ENCODE measurements around the gene REEP5.

Gene REEP5

DNA sequence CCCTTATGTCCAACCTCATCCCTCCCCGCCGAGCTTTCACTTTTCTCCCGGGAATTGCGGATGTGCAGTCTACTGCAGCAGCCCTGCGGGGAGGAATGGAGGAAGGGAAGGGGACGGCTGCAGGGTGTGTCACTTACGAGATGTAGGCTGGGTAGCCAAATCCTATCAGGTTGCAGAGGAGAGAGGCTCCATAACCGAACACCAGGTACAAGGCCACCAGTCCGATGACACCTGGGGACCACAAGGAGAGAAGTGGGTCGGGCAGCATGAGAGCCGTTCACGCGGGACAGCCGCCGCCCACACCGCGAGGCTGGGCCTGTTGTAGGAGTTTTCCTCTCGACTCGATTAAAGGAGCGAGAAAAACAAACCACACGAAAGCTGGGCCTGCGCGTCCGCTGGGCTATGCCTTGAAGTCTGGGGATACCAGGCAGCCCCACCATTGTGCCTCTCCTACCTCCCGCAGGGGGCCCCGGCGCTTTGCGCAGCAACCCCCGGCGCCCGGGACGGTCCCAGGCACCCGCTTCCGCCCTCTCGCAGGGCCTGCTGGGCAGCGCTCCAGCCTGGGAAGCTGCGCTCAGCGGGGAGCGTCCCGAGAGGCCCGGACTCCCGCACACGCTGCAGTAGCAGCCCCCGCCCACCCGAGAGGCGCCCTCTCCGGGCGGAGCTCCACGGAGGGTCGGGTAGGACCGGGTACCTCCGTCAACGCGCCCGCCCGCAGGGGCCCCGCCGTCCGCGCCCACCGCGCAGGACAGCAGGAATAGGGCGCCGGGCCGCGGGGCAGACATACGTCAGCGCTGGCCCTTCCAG, 798 bp downstream of the REEP5 start:
- Histone ChIP-seq H3K9me3 (ENCODE audit: control extremely low read depth in 1 of 5, control insufficient read depth in 4 of 5, insufficient read depth in 2 of 5, low read depth in 1 of 5, low read length in 4 of 5) (no peaks in the 10 kb centered on the region), H3K27ac (ENCODE audit: insufficient read depth in 1 of 2, low read depth in 1 of 2, low read length in 2 of 2, poor library complexity in 1 of 2, severe bottlenecking in 2 of 2) (peak overlapping the region in 1 of 2 experiments; percentile 49), H3K27me3 (replicated peaks in 2 of 5; ENCODE audit: control insufficient read depth in 4 of 5, insufficient read depth in 5 of 5, low read length in 4 of 5) (peaks cover 0 to 65% (median 8%) of the 10 kb centered on the region in 5 experiments), H3K4me1 (ENCODE audit: control extremely low read depth in 1 of 4, control insufficient read depth in 4 of 4, insufficient read depth in 4 of 4, low read length in 3 of 4) (peaks cover 20 to 35% (median 29%) of the 10 kb centered on the region in 4 experiments), H3K4me3 (ENCODE audit: control insufficient read depth in 1 of 7, extremely low read depth in 1 of 7, insufficient read depth in 4 of 7, low read depth in 2 of 7, low read length in 6 of 7) (peak overlapping the region; percentile 75 to 95 (median 89)), H3K36me3 (ENCODE audit: control insufficient read depth in 4 of 4, insufficient read depth in 4 of 4, low read length in 3 of 4) (peaks cover 0 to 22% (median under 1%) of the 10 kb centered on the region in 4 experiments)
- WGBS (ENCODE audit: insufficient coverage) = 0% methylated on average over 42 of the region's 68 CpGs
- ChIA-PET POLR2A (no interaction called here), CTCF (interaction anchor here (0.6 to 2.0 kb wide), 11 partner anchors 10 to 229 kb away, joined by 3 to 5 read pairs (median 3); partner anchors contain the start of gene SRP19)
- peak; percentile 55 to 65 (median 57) for DNase-seq

DNA sequence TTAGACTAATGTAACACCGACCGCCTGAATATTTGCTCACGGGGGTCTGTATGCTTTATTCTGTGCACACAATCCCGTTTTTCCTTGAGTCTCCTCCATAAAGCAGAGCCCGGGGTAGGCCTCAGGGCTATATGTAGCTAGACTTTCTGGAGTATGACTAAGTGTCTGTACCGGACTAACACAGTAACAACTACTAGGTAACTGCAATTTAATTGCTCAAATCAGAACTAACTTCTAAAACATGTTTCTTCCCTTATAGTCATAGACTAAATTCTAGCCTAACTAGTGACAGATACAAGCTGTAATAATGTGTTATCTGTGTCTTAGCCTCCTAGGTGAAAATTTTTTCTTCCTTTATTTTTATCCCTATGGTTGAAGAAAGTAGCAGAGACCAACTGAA, 2.1 kb downstream of the REEP5 start:
- WGBS (ENCODE audit: insufficient coverage) = 100% methylated on average over 2 of the region's 6 CpGs

DNA sequence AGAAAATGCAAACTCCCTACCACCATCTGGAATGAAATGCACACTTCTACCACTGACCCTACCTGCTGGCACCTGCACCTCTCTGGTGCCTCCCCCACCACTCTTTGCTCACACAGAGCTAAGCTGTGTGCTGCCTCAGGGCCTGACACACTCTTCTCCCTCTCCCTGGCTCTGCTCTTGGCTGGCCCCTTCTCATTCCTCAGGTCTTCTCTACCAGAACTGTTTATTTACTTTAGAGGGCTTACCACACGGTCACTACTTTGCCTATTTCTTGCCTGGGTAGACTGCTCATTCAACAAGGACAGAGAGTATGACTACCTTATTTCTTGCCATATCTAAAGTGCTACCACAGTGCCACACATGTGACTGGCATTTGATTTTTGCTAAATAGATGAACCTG, 3.3 kb downstream of the REEP5 start:
- DNase-seq = no peak
- no peak overlapping the region for H3K27ac ChIP-seq (ENCODE audit: insufficient read depth in 1 of 2, low read depth in 1 of 2, low read length in 2 of 2, poor library complexity in 1 of 2, severe bottlenecking in 2 of 2)
- POLR2A ChIA-PET = no interaction called here
- 100% methylated on average over 1 of the region's 1 CpG for WGBS (ENCODE audit: insufficient coverage)
- no peaks in the 10 kb centered on the region for H3K9me3 ChIP-seq (ENCODE audit: control extremely low read depth in 1 of 5, control insufficient read depth in 4 of 5, insufficient read depth in 2 of 5, low read depth in 1 of 5, low read length in 4 of 5)
- H3K4me3 ChIP-seq (ENCODE audit: control insufficient read depth in 1 of 7, extremely low read depth in 1 of 7, insufficient read depth in 4 of 7, low read depth in 2 of 7, low read length in 6 of 7) = no peak overlapping the region
- CTCF ChIA-PET = no interaction called here
- peaks cover 0 to 28% (median under 1%) of the 10 kb centered on the region in 4 experiments for H3K36me3 ChIP-seq (ENCODE audit: control insufficient read depth in 4 of 4, insufficient read depth in 4 of 4, low read length in 3 of 4)
- H3K4me1 ChIP-seq (ENCODE audit: control extremely low read depth in 1 of 4, control insufficient read depth in 4 of 4, insufficient read depth in 4 of 4, low read length in 3 of 4) = peaks cover 18 to 29% (median 24%) of the 10 kb centered on the region in 4 experiments
- peaks cover 0 to 40% (median 0%) of the 10 kb centered on the region in 5 experiments for H3K27me3 ChIP-seq (replicated peaks in 2 of 5; ENCODE audit: control insufficient read depth in 4 of 5, insufficient read depth in 5 of 5, low read length in 4 of 5)

More for the DNA sequence above, 2.1 kb downstream of the REEP5 start:
- Histone ChIP-seq H3K4me3 (ENCODE audit: control insufficient read depth in 1 of 7, extremely low read depth in 1 of 7, insufficient read depth in 4 of 7, low read depth in 2 of 7, low read length in 6 of 7) (no peak overlapping the region), H3K9me3 (ENCODE audit: control extremely low read depth in 1 of 5, control insufficient read depth in 4 of 5, insufficient read depth in 2 of 5, low read depth in 1 of 5, low read length in 4 of 5) (no peaks in the 10 kb centered on the region), H3K27me3 (replicated peaks in 2 of 5; ENCODE audit: control insufficient read depth in 4 of 5, insufficient read depth in 5 of 5, low read length in 4 of 5) (peaks cover 0 to 53% (median 4%) of the 10 kb centered on the region in 5 experiments), H3K36me3 (ENCODE audit: control insufficient read depth in 4 of 4, insufficient read depth in 4 of 4, low read length in 3 of 4) (peaks cover 0 to 26% (median under 1%) of the 10 kb centered on the region in 4 experiments), H3K4me1 (ENCODE audit: control extremely low read depth in 1 of 4, control insufficient read depth in 4 of 4, insufficient read depth in 4 of 4, low read length in 3 of 4) (peaks cover 20 to 35% (median 29%) of the 10 kb centered on the region in 4 experiments), H3K27ac (ENCODE audit: insufficient read depth in 1 of 2, low read depth in 1 of 2, low read length in 2 of 2, poor library complexity in 1 of 2, severe bottlenecking in 2 of 2) (no peak overlapping the region)
- ChIA-PET POLR2A (no interaction called here), CTCF (interaction anchor here (1.3 to 1.5 kb wide), 2 partner anchors 9 to 23 kb away, joined by 3 to 4 read pairs; no protein-coding TSS in a partner anchor)
- no peak for DNase-seq

DNA sequence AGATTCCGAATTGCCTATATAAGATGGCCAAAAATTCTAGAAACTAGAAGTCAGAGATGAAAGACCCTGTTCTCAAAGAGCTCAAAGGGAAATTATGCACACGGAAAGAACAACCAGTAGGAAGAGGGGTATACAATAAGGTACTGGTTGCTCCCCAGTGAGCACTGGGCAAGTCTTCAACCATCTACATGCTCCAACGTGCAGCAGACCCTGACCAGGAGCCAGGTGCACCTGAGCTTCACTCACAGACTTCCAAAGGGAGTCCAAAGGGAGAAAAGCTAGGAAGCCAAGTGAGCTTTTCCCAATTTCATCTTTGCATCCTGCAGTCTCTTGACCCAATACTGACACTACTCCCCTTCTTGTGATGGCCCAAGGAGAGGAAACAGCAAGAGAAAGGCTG, 3.9 kb downstream of the REEP5 start:
- Histone ChIP-seq H3K27me3 (replicated peaks in 2 of 5; ENCODE audit: control insufficient read depth in 4 of 5, insufficient read depth in 5 of 5, low read length in 4 of 5) (peaks cover 0 to 35% (median 0%) of the 10 kb centered on the region in 5 experiments), H3K4me1 (ENCODE audit: control extremely low read depth in 1 of 4, control insufficient read depth in 4 of 4, insufficient read depth in 4 of 4, low read length in 3 of 4) (peaks cover 13 to 24% (median 18%) of the 10 kb centered on the region in 4 experiments), H3K27ac (ENCODE audit: insufficient read depth in 1 of 2, low read depth in 1 of 2, low read length in 2 of 2, poor library complexity in 1 of 2, severe bottlenecking in 2 of 2) (no peak overlapping the region), H3K36me3 (ENCODE audit: control insufficient read depth in 4 of 4, insufficient read depth in 4 of 4, low read length in 3 of 4) (peaks cover 0 to 28% (median under 1%) of the 10 kb centered on the region in 4 experiments), H3K4me3 (ENCODE audit: control insufficient read depth in 1 of 7, extremely low read depth in 1 of 7, insufficient read depth in 4 of 7, low read depth in 2 of 7, low read length in 6 of 7) (no peak overlapping the region), H3K9me3 (ENCODE audit: control extremely low read depth in 1 of 5, control insufficient read depth in 4 of 5, insufficient read depth in 2 of 5, low read depth in 1 of 5, low read length in 4 of 5) (no peaks in the 10 kb centered on the region)
- WGBS (ENCODE audit: insufficient coverage) = 100% methylated on average over 3 of the region's 3 CpGs
- no peak for DNase-seq
- ChIA-PET POLR2A (no interaction called here), CTCF (no interaction called here)

DNA sequence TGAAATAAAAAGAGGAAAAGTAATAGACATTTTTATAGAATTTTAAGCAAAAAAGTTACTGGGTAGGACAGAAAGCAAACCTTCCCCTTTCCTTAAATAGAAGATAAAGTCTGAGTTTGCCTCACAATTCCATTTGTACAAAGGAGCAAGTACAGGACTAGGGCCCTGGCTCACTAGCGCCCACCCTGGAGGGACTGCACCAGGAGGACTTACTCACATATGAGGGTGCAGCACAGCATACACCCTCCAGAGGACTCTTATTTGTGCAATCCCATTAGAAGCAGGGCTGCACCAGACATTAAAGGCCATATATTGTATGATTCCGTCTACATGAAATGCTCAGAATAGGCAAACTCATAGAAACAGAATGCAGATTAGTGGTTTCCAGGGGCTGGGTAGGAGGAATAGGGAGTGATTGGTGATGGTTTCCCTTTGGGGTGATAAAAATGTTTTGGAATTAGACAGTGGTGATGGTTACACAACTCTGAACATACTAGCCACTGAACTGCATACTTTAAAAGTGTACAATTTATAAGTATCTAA, 4.5 kb downstream of the REEP5 start:
- H3K36me3 ChIP-seq (ENCODE audit: control insufficient read depth in 4 of 4, insufficient read depth in 4 of 4, low read length in 3 of 4) = peaks cover 0 to 28% (median under 1%) of the 10 kb centered on the region in 4 experiments
- peaks cover 6 to 17% (median 12%) of the 10 kb centered on the region in 4 experiments for H3K4me1 ChIP-seq (ENCODE audit: control extremely low read depth in 1 of 4, control insufficient read depth in 4 of 4, insufficient read depth in 4 of 4, low read length in 3 of 4)
- H3K4me3 ChIP-seq (ENCODE audit: control insufficient read depth in 1 of 7, extremely low read depth in 1 of 7, insufficient read depth in 4 of 7, low read depth in 2 of 7, low read length in 6 of 7) = no peak overlapping the region
- H3K27ac ChIP-seq (ENCODE audit: insufficient read depth in 1 of 2, low read depth in 1 of 2, low read length in 2 of 2, poor library complexity in 1 of 2, severe bottlenecking in 2 of 2) = no peak overlapping the region
- no peaks in the 10 kb centered on the region for H3K9me3 ChIP-seq (ENCODE audit: control extremely low read depth in 1 of 5, control insufficient read depth in 4 of 5, insufficient read depth in 2 of 5, low read depth in 1 of 5, low read length in 4 of 5)
- POLR2A ChIA-PET = no interaction called here
- H3K27me3 ChIP-seq (replicated peaks in 2 of 5; ENCODE audit: control insufficient read depth in 4 of 5, insufficient read depth in 5 of 5, low read length in 4 of 5) = peaks cover 0 to 30% (median 0%) of the 10 kb centered on the region in 5 experiments
- DNase-seq = no peak
- 94% methylated on average over 2 of the region's 2 CpGs for WGBS (ENCODE audit: insufficient coverage)
- CTCF ChIA-PET = no interaction called here

DNA sequence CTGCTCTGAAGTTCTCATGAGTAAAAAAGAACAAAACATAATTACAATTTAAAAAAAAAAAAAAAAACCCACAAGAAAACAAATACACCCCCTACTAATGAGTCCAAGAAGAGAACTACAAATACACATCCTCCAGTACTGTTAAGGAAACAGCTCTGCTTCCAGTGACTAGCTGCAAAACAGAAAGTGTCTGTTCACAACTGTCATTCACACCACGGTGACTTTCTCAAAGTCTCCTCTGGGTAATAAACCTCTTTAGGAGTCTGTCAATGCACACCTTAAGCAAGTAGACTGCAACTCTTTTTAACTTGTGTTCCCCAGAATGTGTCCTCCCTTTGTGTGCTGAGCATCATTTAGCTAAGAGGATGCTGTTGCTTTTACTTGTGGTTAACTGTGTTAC, 6.2 kb downstream of the REEP5 start:
- peak in 1 of 3 donors; percentile 33 for DNase-seq

More for the DNA sequence above, 6.2 kb downstream of the REEP5 start:
- Histone ChIP-seq H3K9me3 (ENCODE audit: control extremely low read depth in 1 of 5, control insufficient read depth in 4 of 5, insufficient read depth in 2 of 5, low read depth in 1 of 5, low read length in 4 of 5) (no peaks in the 10 kb centered on the region), H3K27me3 (replicated peaks in 2 of 5; ENCODE audit: control insufficient read depth in 4 of 5, insufficient read depth in 5 of 5, low read length in 4 of 5) (peaks cover 0 to 26% (median 0%) of the 10 kb centered on the region in 5 experiments), H3K27ac (ENCODE audit: insufficient read depth in 1 of 2, low read depth in 1 of 2, low read length in 2 of 2, poor library complexity in 1 of 2, severe bottlenecking in 2 of 2) (no peak overlapping the region), H3K4me3 (ENCODE audit: control insufficient read depth in 1 of 7, extremely low read depth in 1 of 7, insufficient read depth in 4 of 7, low read depth in 2 of 7, low read length in 6 of 7) (no peak overlapping the region), H3K4me1 (ENCODE audit: control extremely low read depth in 1 of 4, control insufficient read depth in 4 of 4, insufficient read depth in 4 of 4, low read length in 3 of 4) (peaks cover 2 to 6% (median 3%) of the 10 kb centered on the region in 4 experiments), H3K36me3 (ENCODE audit: control insufficient read depth in 4 of 4, insufficient read depth in 4 of 4, low read length in 3 of 4) (peaks cover 0 to 32% (median under 1%) of the 10 kb centered on the region in 4 experiments)
- POLR2A ChIA-PET = interaction anchor here (0.6 kb wide), 1 partner anchor 25 kb away, joined by 3 read pairs; no protein-coding TSS in a partner anchor
- WGBS (ENCODE audit: insufficient coverage) = 75% methylated on average over 1 of the region's 1 CpG
- CTCF ChIA-PET = interaction anchor here (1.3 kb wide), 1 partner anchor 12 kb away, joined by 3 read pairs; no protein-coding TSS in a partner anchor
